LNCAP (cell line): ENCODE data around the gene ZNF385B.

ENCODE experiments used
- TF ChIP-seq, protein P1 (sequence below): fragments of 450-650 bp; IDR thresholded peaks from 2 replicates; pipeline ENCODE4 v1.5.1; 2017; ENCODE audit warnings: mild to moderate bottlenecking

Gene ZNF385B

DNA sequence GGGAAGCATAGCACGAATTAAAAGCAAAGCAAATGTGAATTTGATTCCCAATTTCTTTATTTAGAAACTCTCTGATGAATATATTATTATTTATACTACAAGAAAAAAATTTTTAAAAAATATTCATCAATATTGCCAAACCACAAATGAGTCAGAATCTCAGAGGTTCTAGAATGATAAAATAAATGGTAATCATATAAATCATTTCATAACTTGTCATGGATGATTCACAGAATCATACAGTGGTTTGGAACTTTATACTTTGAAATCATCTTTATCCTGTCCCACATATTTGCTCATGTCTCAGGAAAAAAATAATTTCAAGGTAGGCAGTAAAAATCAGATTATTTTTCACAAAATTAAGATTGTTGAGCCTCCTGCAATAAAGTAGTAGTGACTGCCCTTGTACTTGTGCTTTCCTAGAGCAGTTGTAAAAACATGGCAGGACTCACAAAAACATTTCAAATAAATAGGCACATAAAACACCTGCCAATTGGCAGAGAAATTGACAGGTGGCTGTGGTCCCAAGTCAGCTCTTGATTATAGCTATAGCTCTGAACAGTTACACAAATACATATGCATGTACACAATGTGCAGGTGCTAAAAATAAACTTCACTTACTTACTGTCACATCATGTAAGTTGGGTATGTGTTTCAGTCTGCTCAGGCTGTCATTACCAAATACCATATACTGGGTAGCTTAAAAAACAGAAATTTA lies 322.8 kb downstream of the ZNF385B start:
- TF ChIP-seq, protein P1, sequence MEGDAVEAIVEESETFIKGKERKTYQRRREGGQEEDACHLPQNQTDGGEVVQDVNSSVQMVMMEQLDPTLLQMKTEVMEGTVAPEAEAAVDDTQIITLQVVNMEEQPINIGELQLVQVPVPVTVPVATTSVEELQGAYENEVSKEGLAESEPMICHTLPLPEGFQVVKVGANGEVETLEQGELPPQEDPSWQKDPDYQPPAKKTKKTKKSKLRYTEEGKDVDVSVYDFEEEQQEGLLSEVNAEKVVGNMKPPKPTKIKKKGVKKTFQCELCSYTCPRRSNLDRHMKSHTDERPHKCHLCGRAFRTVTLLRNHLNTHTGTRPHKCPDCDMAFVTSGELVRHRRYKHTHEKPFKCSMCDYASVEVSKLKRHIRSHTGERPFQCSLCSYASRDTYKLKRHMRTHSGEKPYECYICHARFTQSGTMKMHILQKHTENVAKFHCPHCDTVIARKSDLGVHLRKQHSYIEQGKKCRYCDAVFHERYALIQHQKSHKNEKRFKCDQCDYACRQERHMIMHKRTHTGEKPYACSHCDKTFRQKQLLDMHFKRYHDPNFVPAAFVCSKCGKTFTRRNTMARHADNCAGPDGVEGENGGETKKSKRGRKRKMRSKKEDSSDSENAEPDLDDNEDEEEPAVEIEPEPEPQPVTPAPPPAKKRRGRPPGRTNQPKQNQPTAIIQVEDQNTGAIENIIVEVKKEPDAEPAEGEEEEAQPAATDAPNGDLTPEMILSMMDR: no peak

DNA sequence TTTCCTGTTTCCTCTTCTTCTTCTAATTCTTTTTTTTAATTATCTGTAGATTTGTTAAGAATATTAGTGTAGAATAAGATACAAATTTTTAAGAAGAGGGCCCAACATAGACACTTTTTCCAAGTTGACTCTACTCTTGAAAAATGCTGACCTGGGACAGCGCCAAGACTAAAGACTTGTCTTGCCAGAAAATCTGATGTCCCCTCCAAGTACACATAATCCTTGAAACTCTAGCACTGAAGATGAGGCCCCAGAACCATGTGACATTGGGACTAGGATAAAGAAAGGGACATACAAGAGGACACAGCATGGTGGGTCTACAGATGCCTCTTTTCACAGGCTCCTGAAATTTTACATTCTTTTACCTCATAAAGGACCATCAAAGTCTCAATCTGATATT lies 325.2 kb downstream of the ZNF385B start:
- TF ChIP-seq, protein P1: no peak

DNA sequence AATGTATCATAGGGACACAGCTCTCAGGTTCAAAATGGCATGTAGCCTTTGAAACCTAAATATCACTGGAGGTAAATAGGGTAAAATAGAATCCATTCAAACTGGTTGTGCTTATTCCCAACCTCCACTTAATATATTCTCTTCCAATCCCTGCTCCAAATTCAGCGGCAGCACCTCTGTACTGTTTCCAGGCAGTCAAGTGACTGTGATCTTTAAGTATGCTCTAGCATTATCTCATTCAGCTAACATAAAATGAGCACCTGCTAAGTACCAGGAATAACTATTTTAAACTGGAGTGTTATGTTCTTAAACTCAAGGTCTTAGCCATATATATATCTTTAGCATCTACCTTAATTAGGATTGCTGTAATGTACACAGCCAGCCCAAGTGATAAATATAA lies 327.5 kb downstream of the ZNF385B start:
- TF ChIP-seq, protein P1: no peak

DNA sequence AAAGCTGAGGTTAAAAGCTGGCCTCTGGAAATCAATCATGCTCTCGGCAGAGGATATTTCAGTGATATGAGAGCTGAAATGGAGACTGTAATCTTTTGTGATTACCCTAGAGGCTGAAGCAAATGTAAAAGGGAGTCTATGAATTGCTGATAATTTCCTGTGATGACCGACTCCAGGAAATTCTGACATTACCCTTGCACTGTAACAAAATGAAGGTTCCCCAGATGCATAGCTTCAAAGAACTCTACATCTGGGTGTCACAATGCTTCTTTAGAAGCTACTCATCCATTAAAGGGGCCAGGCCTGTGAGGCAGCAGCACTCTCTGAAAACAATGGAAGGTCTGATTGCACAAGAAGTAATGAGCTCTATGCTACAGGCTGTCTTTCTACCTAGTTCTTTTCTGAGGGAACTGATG lies 328.5 kb downstream of the ZNF385B start:
- TF ChIP-seq, protein P1: no peak

DNA sequence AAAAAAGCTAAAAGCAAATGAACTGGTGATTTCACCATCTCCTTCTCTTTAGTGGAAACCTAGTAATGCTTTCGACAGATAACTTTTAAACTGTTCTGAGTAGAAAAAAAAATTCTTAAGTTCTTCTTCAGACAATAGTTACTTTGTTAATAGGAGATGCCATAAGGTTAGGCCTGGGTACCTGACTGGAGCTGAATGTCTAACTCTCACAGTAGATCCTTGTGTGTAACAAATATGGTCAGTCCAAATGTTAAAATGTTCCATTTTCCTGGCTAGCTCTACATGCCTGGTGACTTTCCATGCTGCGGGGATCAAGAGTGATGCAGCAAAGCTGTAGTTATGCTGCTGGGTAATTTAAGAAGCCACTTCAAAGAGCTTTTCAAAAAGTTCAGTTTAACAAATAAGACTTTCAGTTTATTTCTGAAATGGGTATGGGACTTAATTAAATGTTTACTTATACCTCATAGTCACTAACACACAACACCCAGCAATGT lies 332.8 kb downstream of the ZNF385B start:
- TF ChIP-seq, protein P1: no peak

DNA sequence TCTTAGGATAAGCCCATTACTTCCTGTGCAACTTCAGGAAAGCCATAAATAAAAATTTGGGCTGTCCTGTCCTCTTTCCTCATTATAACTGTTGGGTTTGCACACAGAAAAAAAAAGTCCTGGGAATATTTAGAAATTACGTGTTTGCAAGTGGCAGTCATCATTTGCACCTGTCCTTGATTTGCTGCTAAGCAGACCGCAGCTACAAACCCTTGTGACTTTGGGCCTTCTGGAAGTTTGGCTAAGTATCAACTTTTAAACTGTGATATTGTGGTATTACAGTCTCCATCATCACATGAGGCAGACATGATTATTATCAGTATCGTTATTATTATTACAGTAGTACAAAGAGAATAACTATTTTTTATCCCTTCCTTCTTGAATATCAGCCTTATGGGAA lies 336.1 kb downstream of the ZNF385B start:
- TF ChIP-seq, protein P1: no peak

DNA sequence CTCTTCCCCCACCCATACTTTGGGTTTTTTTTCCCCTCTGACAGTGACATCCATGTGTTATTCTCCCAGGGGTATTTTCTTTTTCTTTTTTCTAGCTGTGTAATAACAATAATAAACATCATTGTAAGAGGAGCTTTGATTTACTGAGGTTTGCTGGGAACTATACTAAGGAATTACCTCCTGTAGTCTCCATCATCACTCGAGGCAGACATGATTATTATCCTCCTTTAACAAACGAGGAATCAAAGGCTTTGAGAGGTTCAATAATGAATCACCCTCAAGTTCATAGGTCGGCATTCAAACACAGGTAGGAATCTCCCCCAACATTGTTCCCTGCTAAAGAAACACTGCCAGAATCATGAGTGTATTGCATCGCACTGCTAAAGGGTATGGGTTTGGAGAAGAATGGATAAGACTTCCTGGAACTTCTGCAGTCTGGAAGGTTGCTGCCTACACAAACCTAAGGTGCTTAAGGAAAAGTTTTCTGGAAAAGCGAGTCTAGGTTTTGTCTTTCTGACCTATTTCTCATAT lies 336.5 kb downstream of the ZNF385B start:
- TF ChIP-seq, protein P1: no peak
